GM12891 (cell line): Measurements from ENCODE around the gene ERCC6L2.

Source experiments
- POLR2A ChIP-seq: IDR thresholded peaks from 2 replicates; pipeline ENCODE4 v1.6.1; 2011; ENCODE audit warnings: low read depth, low read length, control low read depth
- TAF1 ChIP-seq: IDR thresholded peaks from 2 replicates; pipeline ENCODE4 v1.6.1; 2011; ENCODE audit warnings: low read depth, low read length, control low read depth

GRCh38 chr9:95981761-95982390 lies 106.4 kb downstream of the ERCC6L2 start:
- no peak for TF ChIP-seq POLR2A
- TF ChIP-seq TAF1 = no peak
